BLaER1 (cell line): ENCODE measurements around the gene RBM41.
A peak's percentile ranks its signal among the peaks of the same experiment; 100 is the strongest.
"Not testable (repeated sequence)": the region's sequence is repeated elsewhere in the genome, so short reads cannot be mapped to it uniquely, and the experiment has no call there.

Experiments used
- H3K27ac ChIP-seq: shearing (Covaris generic); formaldehyde crosslinking; 2 replicates; pipeline ENCODE4 v1.8.1; 2022
- H3K27me3 ChIP-seq: shearing (Covaris generic); formaldehyde crosslinking; 2 replicates; pipeline ENCODE4 v1.8.1; 2022
- H3K36me3 ChIP-seq: shearing (Covaris generic); formaldehyde crosslinking; 2 replicates; pipeline ENCODE4 v1.8.1; 2022
- H3K4me1 ChIP-seq: shearing (Covaris generic); formaldehyde crosslinking; 2 replicates; pipeline ENCODE4 v1.8.1; 2022
- H3K4me2 ChIP-seq: shearing (Covaris generic); formaldehyde crosslinking; 2 replicates; pipeline ENCODE4 v1.8.1; 2022
- H3K4me3 ChIP-seq: shearing (Covaris generic); formaldehyde crosslinking; 2 replicates; pipeline ENCODE4 v1.8.1; 2022
- H3K9ac ChIP-seq: shearing (Covaris generic); formaldehyde crosslinking; 2 replicates; pipeline ENCODE4 v1.8.1; 2022
- H3K9me3 ChIP-seq: shearing (Covaris generic); formaldehyde crosslinking; 2 replicates; pipeline ENCODE4 v1.8.1; 2022
- H4K20me1 ChIP-seq: shearing (Covaris generic); formaldehyde crosslinking; 2 replicates; pipeline ENCODE4 v1.8.1; 2022
- Cebpa-rat ChIP-seq: shearing (Covaris generic); IDR thresholded peaks from 2 replicates; pipeline ENCODE4 v1.8.1; 2022

Gene RBM41

DNA sequence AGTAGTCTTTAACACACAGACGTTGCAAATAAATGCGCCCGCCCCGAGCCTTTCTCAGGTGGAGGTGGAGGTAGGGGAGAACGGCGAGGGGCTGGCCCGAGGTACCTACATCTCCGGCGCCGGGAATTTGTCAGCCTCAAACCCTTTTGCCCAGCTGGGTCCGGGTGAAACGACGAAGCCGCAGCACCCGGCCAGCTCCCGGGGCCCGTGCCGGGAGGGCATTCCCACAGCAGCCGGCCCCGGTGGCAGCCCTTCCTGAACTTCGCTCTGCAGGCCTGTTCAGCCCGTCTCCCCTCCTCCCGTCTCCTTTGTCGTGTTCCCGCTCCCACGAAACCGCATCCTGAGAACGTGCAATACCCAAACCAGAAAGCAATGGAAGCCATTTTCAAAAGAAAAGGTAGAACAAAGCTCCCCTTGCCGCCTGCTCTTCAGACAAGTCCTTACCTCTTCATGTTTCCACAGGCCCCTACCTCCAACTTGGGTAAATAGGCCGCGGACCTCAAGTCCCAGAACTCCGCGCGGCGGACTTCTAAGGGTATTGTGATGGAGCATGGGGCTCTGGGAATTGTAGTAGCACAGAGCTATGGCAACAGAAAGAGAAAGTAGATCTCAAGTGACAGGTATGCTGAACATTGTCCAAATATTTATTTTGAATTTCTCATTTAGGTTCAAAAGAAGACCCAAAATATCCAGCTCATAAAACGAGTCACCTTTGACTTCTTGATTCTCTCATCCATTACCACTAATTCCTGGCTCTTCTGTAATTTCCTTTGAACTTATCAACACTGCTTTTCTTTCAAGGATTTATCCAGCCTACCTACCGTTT lies at the start of gene RBM41:
RBM41 (minus strand) TSS at position 501 of the 826 bp plus-strand sequence; CDS start at position 452, 49 bp downstream.
- Histone ChIP-seq H3K27me3 (peaks cover 91% of the 10 kb centered on the region), H4K20me1 (no peaks in the 10 kb centered on the region), H3K27ac (peak within 1 kb of the TSS; percentile 84), H3K4me2 (peak within 1 kb of the TSS; percentile 59), H3K9me3 (no peaks in the 10 kb centered on the region), H3K4me1 (0 out of 2 replicates have a peak, but pooled peaks cover 4% of the 10 kb centered on the region), H3K9ac (peak within 1 kb of the TSS; percentile 84), H3K36me3 (peaks cover 30% of the 10 kb centered on the region), H3K4me3 (peak within 1 kb of the TSS; percentile 76)
- no peak for TF ChIP-seq Cebpa-rat

GRCh38 chrX:107168257-107168656 lies 49.6 kb upstream of the RBM41 start:
- no peaks in the 10 kb centered on the region for H3K9me3 ChIP-seq

GRCh38 chrX:107167163-107167921 lies 48.7 kb upstream of the RBM41 start:
- no peak for TF ChIP-seq Cebpa-rat
- H4K20me1 ChIP-seq = no peaks in the 10 kb centered on the region
- H3K36me3 ChIP-seq = no peaks in the 10 kb centered on the region
- H3K9me3 ChIP-seq = no peaks in the 10 kb centered on the region
- no peak overlapping the region for H3K4me2 ChIP-seq
- H3K4me1 ChIP-seq = no peaks in the 10 kb centered on the region
- H3K9ac ChIP-seq = no peak overlapping the region
- H3K27ac ChIP-seq = no peak overlapping the region
- H3K27me3 ChIP-seq = peaks cover 49% of the 10 kb centered on the region
- H3K4me3 ChIP-seq = no peak overlapping the region

More at GRCh38 chrX:107168257-107168656, 49.6 kb upstream of the RBM41 start:
- Histone ChIP-seq H3K4me3 (no peak overlapping the region), H3K4me2 (no peak overlapping the region), H4K20me1 (no peaks in the 10 kb centered on the region), H3K27me3 (peaks cover 51% of the 10 kb centered on the region), H3K36me3 (no peaks in the 10 kb centered on the region), H3K27ac (no peak overlapping the region), H3K4me1 (no peaks in the 10 kb centered on the region), H3K9ac (no peak overlapping the region)
- TF ChIP-seq Cebpa-rat = no peak

- H3K4me3 ChIP-seq, H3K27ac ChIP-seq, H3K36me3 ChIP-seq, H3K4me1 ChIP-seq, H4K20me1 ChIP-seq, H3K4me2 ChIP-seq, H3K9me3 ChIP-seq, H3K9ac ChIP-seq: not testable (repeated sequence)
- peaks cover 22% of the 10 kb centered on the region for H3K27me3 ChIP-seq
Measured at GRCh38 chrX:107157618-107158017, 39.0 kb upstream of the RBM41 start.

GRCh38 chrX:107155621-107156430 lies 37.2 kb upstream of the RBM41 start:
- not testable (repeated sequence) for H3K4me3 ChIP-seq, H3K36me3 ChIP-seq, H3K4me2 ChIP-seq, H3K9ac ChIP-seq, H3K27ac ChIP-seq, H4K20me1 ChIP-seq, H3K4me1 ChIP-seq, H3K9me3 ChIP-seq
- H3K27me3 ChIP-seq = peaks cover 27% of the 10 kb centered on the region

- Histone ChIP-seq H3K27ac (no peak overlapping the region), H3K9me3 (peaks cover 7% of the 10 kb centered on the region), H3K27me3 (peaks cover 35% of the 10 kb centered on the region), H3K4me1 (no peaks in the 10 kb centered on the region), H3K4me3 (no peak overlapping the region), H4K20me1 (no peaks in the 10 kb centered on the region), H3K9ac (no peak overlapping the region), H3K4me2 (no peak overlapping the region), H3K36me3 (no peaks in the 10 kb centered on the region)
- no peak for TF ChIP-seq Cebpa-rat
Measured at GRCh38 chrX:107154787-107155620, 36.4 kb upstream of the RBM41 start.

DNA sequence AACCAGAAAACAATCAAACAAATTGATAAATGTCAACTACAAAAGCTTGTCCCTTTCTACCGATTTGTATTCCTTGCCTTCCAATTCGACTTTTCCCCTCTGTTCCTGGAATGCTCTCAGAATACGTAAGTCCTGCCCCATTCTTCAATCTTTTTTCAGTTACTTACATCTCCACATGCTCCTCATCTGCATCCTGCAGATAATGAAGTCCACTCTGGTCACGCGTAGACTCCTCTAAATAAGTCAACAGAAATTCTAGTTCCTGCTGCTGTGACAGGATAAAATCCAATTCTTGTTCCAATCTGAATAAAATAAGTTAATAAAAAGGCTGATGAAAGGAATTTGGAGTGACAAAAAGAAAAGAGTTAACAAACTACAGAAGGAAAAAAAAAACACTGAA lies 34.4 kb upstream of the RBM41 start:
- Histone ChIP-seq H4K20me1 (no peaks in the 10 kb centered on the region), H3K36me3 (no peaks in the 10 kb centered on the region), H3K27me3 (peaks cover 47% of the 10 kb centered on the region), H3K9ac (no peak overlapping the region), H3K27ac (no peak overlapping the region), H3K4me2 (no peak overlapping the region), H3K9me3 (peaks cover 7% of the 10 kb centered on the region), H3K4me3 (no peak overlapping the region), H3K4me1 (no peaks in the 10 kb centered on the region)
- TF ChIP-seq Cebpa-rat = no peak

DNA sequence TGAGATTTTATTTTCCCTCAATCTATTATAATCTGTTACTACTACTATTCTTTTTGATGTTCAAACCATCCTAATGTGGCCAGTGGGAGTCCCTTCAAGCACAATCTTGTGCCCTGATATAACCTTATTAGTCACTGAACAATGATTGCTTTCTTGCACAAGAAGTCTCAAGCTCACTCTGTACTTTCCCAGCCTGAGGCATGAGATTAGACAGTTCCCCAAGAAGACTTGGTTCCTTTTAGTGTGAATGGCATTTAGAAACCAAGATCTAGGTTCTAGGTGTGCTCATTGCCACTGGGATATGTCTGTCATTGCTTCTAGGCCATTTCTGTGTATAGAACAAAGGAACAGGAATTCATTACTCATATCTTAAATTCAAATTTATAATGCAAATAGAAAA lies 28.0 kb upstream of the RBM41 start:
- H3K27me3 ChIP-seq = peaks cover 76% of the 10 kb centered on the region
- no peak overlapping the region for H3K27ac ChIP-seq
- no peaks in the 10 kb centered on the region for H3K36me3 ChIP-seq
- H3K4me2 ChIP-seq = no peak overlapping the region
- H4K20me1 ChIP-seq = no peaks in the 10 kb centered on the region
- no peaks in the 10 kb centered on the region for H3K9me3 ChIP-seq
- H3K4me1 ChIP-seq = no peaks in the 10 kb centered on the region
- no peak overlapping the region for H3K9ac ChIP-seq
- TF ChIP-seq Cebpa-rat = no peak
- H3K4me3 ChIP-seq = no peak overlapping the region

DNA sequence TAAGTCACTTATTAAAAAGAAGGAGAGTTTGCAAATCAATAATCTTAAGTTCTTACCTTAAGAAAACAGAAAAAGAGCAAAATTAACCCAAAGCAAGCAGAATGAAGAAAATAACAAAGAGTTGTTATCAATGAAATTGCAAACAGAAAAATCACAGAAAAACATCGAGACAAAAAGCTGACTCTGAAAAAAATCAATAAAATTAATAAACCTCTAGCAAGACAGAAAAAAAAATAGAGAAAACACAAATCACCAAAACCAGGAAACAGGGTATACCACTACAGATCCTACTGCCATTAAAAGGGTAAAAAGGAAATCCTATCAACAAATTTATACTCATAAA lies 17.3 kb upstream of the RBM41 start:
- Histone ChIP-seq H3K4me2 (no peak overlapping the region), H3K36me3 (no peaks in the 10 kb centered on the region), H3K9ac (no peak overlapping the region), H3K4me1 (no peaks in the 10 kb centered on the region), H3K9me3 (no peaks in the 10 kb centered on the region), H4K20me1 (no peaks in the 10 kb centered on the region), H3K27ac (no peak overlapping the region), H3K27me3 (peaks cover 92% of the 10 kb centered on the region), H3K4me3 (no peak overlapping the region)
- TF ChIP-seq Cebpa-rat = no peak
